ENCODE results near the gene B9D1. TPM values are rescaled to one million over a fixed set of nuclear protein-coding genes. Genes with fewer than 3 reads are reported as not detected.

B9D1 gene
- total RNA-seq, 2 experiments from 2014 or later = 1.1 to 2.6 TPM

DNA sequence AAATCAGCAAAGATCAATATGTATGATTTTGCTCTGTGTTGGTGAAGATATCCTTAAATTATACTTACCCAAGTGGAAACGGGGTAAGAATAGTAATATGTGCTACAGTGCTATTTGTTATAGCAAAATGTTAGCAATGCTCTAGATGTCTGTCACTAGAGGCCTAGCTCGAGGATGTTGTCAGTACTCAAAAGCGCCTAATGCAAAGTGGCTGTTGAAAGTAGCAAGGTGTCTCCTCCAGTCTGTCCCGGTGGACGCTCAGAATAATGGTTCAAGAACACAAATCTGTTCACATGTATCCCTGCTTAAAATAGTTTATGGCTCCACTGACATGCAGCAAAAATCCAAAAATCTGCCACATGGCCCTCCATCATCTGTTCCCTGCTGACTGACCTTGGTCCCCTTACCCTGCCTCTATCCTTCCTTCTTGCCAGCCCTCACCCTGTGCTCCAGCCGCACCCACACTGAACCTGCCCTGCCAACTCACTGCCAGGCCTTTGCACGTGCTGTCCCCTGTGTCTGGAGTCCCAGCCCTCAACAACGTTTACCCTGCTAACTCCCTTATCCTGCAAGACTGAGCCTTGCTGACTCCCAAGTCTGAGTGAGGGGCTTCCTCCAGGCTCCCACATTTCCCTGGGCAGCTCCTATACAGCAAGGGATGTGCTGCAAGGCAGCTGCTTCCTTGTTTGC, 38.9 kb upstream of the B9D1 start:
- CTCF ChIA-PET = interaction anchor here (1.3 to 1.7 kb wide), 3 partner anchors 38 to 46 kb away, joined by 4 to 7 read pairs (median 4); partner anchors contain the start of gene B9D1
- no peak for ATAC-seq
- Mint-ChIP-seq H3K4me1 (no peaks in the 10 kb centered on the region), H3K36me3 (no peaks in the 10 kb centered on the region), H3K27ac (no peak overlapping the region), H3K27me3 (peaks cover 4% of the 10 kb centered on the region), H3K9me3 (ENCODE audit: low read depth) (no peaks in the 10 kb centered on the region), H3K4me3 (no peak overlapping the region)
- DNase-seq = no peak

DNA sequence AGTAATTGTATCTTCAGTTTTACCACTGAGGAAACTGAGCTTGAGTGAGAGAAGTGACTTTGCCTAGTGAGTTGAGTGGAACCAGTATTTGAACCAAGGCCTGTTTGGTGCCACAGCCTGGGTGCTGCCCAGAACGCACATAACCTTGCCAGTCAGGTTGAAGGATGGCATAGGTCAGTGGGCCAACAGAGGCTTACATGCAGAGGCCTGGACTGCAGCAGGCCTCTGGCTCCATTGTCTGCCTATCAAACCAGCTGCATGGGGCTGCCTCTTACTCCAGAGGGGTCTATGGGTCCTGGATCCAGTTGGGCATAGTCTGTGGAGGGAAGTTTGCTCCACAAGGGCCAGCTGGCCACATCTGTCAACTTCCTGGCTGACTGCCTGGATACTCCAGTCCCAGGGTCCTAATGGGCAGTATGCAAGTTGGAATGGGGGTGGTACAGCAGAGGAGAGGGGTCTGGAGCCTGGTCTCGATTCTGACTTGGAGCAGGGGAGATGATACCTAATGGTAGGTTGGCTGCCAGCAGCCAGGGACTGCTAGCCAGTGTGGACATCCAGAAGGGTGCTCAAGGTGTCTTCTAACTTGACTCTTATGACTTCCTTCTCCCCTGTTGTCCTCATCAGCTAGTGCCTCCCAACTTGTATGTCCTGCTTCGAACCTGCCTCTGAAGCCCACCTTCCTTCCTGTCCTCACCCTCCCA, 37.4 kb upstream of the B9D1 start:
- DNase-seq = no peak
- no peaks in the 10 kb centered on the region for H3K4me1 Mint-ChIP-seq
- no peaks in the 10 kb centered on the region for H3K36me3 Mint-ChIP-seq
- peaks cover 12% of the 10 kb centered on the region for H3K27me3 Mint-ChIP-seq
- no peak overlapping the region for H3K27ac Mint-ChIP-seq
- H3K4me3 Mint-ChIP-seq = no peak overlapping the region
- CTCF ChIA-PET = interaction anchor here (1.2 to 1.3 kb wide), 2 partner anchors 37 to 144 kb away, joined by 4 read pairs; no protein-coding TSS in a partner anchor
- no peaks in the 10 kb centered on the region for H3K9me3 Mint-ChIP-seq (ENCODE audit: low read depth)
- no peak for ATAC-seq

DNA sequence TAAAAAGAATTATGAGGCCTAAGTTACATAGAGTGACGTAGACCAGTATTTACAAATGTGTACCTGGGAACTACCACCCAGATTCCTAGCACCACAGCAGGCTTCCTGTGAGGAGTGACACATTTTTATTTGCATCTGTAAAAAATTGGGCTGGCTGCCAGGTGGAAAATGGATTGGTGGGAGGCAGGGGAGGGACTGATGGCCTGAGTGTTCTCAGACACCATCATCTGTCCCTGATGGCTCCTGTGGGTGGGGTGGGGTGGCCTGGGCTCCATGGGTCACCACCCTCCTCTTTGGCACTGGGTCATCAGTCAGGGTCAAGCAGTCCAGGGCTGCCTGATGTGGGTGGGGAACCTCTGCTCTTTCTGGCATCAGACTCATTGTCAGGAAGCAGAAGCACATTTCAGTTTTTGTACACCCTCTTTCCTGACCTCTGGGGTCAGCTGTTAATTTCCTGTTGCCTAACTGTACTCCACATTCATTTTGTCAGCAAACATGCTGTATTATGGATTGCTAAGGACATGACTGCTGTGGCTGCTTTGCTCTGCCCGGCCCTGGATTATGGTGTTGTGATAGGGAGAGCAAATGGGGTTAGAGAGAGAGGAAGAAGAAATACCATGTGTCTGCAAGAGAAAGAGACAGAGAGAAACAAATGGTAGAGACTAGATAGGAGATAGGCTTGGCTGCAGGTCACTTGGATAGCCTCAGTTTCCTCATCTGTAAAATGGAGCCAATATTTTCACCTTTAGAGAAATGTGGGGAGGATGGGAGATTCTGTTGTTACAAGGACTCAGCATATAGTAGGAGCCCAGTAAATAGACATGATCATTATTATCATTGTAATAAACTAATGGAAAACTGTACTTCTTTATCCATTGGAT, 36.0 kb upstream of the B9D1 start:
- Mint-ChIP-seq H3K27me3 (peaks cover 19% of the 10 kb centered on the region), H3K27ac (no peak overlapping the region), H3K36me3 (no peaks in the 10 kb centered on the region), H3K9me3 (ENCODE audit: low read depth) (no peaks in the 10 kb centered on the region), H3K4me1 (no peaks in the 10 kb centered on the region), H3K4me3 (no peak overlapping the region)
- CTCF ChIA-PET = no interaction called here
- DNase-seq (no peak), ATAC-seq (no peak)

DNA sequence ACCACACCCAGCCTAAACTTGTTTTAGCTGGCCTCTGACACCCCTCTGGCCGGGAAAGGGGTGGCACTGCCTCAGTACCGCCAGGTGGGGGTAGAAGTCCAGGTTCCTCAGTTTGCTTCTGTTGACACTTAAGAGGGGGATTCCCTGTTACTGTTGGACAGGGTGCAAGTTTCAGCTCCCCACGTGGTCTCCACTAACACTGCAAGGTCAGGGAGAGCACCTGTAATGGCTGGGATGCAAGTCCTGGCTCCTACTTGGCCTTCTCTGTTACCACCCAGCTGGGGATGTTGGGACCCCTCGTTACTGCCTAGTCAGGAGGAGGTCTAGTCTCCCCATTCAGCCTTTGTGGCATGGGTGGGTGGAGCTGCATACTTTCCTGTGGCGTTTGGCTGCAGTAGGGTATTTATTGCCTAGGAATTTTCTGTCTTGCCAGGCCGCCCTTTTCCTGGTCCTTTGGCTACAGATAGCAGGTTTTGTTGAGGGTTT, 35.1 kb upstream of the B9D1 start:
- DNase-seq = no peak
- no peaks in the 10 kb centered on the region for H3K4me1 Mint-ChIP-seq
- H3K27ac Mint-ChIP-seq = no peak overlapping the region
- CTCF ChIA-PET = interaction anchor here (1.3 kb wide), 1 partner anchor 28 kb away, joined by 3 read pairs; no protein-coding TSS in a partner anchor
- H3K36me3 Mint-ChIP-seq = no peaks in the 10 kb centered on the region
- H3K4me3 Mint-ChIP-seq = no peak overlapping the region
- peaks cover 28% of the 10 kb centered on the region for H3K27me3 Mint-ChIP-seq
- ATAC-seq = no peak
- H3K9me3 Mint-ChIP-seq (ENCODE audit: low read depth) = no peaks in the 10 kb centered on the region

DNA sequence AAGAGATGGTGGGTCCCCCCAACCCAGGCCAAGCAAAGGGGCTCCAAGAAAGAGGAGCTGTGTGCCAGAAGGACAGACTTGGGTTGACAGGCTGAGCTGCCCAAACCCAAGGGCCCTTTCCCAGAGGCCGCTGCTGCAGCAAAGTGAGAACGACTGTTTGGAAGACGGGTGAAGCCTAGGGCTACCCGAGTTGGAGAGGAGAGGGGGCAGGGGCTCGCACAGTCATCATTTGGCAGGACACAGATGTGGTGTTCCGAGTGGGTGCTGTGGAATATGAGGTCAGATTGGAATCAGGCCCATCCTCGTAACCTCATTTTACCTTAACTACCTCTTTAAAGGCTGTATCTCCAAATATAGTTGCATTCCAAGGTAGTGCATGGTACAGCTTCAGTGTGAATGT, 29.8 kb upstream of the B9D1 start:
- H3K36me3 Mint-ChIP-seq = no peaks in the 10 kb centered on the region
- CTCF ChIA-PET = no interaction called here
- H3K4me3 Mint-ChIP-seq = no peak overlapping the region
- H3K27me3 Mint-ChIP-seq = peaks cover 31% of the 10 kb centered on the region
- no peaks in the 10 kb centered on the region for H3K4me1 Mint-ChIP-seq
- H3K27ac Mint-ChIP-seq = no peak overlapping the region
- DNase-seq = no peak
- no peak for ATAC-seq
- no peaks in the 10 kb centered on the region for H3K9me3 Mint-ChIP-seq (ENCODE audit: low read depth)

DNA sequence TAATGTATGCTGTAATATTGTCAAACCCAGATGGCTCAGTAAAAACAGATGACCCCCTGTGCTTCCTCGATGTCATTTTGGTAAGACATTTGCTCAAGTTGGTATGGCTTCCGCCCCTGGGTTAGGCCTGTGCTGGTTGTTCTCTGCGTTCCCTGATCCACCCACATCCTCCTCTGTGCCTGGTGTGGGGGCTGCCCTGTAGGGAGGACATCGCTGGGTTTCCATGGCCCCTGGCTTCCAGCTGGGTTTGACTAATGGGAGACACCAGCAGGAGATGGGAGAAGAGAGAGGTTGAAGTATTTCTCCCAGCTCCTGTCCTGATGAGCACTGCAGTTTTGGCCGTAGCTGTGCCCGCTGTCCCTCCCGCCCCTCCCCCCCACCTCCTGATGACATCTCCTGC, 28.9 kb upstream of the B9D1 start:
- DNase-seq (no peak), ATAC-seq (no peak)
- peaks cover 29% of the 10 kb centered on the region for H3K27me3 Mint-ChIP-seq
- no peaks in the 10 kb centered on the region for H3K9me3 Mint-ChIP-seq (ENCODE audit: low read depth)
- H3K36me3 Mint-ChIP-seq = no peaks in the 10 kb centered on the region
- H3K4me1 Mint-ChIP-seq = no peaks in the 10 kb centered on the region
- no peak overlapping the region for H3K27ac Mint-ChIP-seq
- H3K4me3 Mint-ChIP-seq = no peak overlapping the region
- CTCF ChIA-PET = no interaction called here

DNA sequence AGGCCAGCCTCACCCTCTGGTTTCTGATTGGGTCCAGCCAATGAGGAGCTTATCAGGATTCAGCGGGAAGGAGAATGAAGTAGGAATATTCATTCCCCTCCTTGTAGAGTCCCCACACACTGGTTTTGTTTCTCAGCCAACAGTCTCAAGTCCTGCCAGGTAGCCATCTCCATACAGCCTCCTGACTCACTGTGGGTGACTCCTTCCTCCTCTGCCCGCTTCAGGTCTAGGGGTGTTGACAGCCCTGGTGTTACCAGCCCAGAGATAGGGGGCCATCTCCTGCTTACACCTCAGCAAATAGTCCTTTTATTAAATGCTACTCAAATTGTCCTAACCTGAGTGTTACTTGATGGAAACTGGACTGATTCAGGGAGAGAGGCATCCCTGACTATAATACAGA, 28.4 kb upstream of the B9D1 start:
- Mint-ChIP-seq H3K36me3 (no peaks in the 10 kb centered on the region), H3K27ac (no peak overlapping the region), H3K27me3 (peaks cover 26% of the 10 kb centered on the region), H3K9me3 (ENCODE audit: low read depth) (no peaks in the 10 kb centered on the region), H3K4me3 (no peak overlapping the region), H3K4me1 (no peaks in the 10 kb centered on the region)
- DNase-seq (no peak), ATAC-seq (no peak)
- CTCF ChIA-PET = no interaction called here

DNA sequence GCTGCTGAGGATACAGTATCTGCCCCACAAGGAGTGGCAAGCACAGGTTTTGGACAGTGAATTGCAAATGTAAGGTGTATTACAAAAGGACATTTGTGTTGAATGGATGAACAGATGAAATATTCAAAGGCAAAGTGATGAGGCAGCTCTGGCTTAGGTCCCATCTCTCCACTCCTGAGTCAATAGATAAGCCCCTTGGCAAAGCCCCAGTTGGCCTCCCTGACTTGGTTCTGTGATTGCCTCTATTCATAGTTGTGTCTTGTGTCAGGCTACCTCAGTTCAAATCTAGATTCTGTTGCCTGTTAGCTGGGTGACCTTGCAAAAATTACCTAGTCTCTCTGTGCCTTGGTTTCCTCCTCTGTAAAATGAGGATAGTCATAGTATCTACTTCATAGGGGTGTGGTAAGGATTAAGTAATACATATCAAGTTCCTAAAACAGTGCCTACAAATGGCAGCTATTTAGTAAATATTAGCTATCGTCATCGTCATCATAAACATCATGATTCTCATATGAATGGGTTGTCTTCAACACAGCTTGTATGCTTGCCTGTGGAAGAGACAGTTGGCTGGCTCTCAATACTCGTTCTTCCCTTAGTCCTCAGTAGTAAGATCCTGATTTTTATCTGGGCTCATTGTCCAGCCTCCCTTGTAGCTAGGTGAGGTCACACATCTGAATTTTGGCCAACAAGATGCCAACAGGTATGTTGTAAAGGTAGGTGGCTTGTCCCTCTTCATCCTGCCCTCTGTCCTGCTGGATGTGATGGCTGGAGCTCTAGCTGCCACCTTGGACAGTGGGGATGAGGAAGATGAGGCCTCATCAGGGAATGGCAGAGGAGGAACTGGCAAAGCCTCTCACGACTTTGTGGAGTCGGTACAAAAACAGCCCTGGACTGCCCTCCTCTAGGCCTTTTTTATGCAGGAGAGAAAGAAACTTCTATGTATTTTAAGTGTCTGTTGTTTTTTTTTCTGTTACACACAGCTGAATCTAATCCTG, 26.6 kb upstream of the B9D1 start:
- Mint-ChIP-seq H3K4me3 (no peak overlapping the region), H3K36me3 (no peaks in the 10 kb centered on the region), H3K27me3 (peaks cover 15% of the 10 kb centered on the region), H3K27ac (no peak overlapping the region), H3K4me1 (no peaks in the 10 kb centered on the region), H3K9me3 (ENCODE audit: low read depth) (no peaks in the 10 kb centered on the region)
- ATAC-seq = no peak
- CTCF ChIA-PET = interaction anchor here (0.6 to 1.9 kb wide), 4 partner anchors 26 to 378 kb away, joined by 3 to 5 read pairs (median 5); partner anchors contain the start of gene B9D1
- DNase-seq = no peak

DNA sequence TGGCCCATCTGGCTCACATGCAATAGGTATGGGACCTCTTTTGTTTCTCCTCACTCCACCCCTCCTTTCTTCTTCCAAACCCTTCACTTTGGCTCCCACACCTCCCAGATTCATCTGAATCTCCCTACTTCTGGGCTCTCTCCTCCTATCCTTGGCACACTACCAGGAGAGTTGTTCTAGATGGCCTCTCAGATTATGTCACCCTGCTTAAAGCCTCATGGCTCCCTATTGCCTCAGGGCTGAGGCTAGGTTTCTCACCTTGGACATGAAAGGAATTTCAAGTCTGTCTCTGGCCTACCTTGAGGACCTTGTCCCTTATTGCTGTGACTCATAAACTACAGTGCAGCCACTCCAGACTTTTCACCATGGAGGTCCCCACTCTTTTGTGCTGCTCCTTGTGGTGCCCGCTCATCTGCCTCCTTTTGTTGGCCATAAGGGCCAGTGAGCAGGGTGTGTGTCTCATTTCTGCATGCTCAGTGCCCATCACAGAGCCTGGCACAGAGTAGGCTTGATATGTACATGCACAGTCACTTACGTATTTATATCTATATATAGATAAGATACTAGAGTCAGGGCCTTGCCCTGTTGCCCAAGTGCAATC, 25.5 kb upstream of the B9D1 start:
- peaks cover 1% of the 10 kb centered on the region for H3K36me3 Mint-ChIP-seq
- no peaks in the 10 kb centered on the region for H3K9me3 Mint-ChIP-seq (ENCODE audit: low read depth)
- H3K27ac Mint-ChIP-seq = no peak overlapping the region
- H3K4me1 Mint-ChIP-seq = no peaks in the 10 kb centered on the region
- ATAC-seq = no peak
- CTCF ChIA-PET = no interaction called here
- no peak overlapping the region for H3K4me3 Mint-ChIP-seq
- DNase-seq = no peak
- H3K27me3 Mint-ChIP-seq = peaks cover 7% of the 10 kb centered on the region

DNA sequence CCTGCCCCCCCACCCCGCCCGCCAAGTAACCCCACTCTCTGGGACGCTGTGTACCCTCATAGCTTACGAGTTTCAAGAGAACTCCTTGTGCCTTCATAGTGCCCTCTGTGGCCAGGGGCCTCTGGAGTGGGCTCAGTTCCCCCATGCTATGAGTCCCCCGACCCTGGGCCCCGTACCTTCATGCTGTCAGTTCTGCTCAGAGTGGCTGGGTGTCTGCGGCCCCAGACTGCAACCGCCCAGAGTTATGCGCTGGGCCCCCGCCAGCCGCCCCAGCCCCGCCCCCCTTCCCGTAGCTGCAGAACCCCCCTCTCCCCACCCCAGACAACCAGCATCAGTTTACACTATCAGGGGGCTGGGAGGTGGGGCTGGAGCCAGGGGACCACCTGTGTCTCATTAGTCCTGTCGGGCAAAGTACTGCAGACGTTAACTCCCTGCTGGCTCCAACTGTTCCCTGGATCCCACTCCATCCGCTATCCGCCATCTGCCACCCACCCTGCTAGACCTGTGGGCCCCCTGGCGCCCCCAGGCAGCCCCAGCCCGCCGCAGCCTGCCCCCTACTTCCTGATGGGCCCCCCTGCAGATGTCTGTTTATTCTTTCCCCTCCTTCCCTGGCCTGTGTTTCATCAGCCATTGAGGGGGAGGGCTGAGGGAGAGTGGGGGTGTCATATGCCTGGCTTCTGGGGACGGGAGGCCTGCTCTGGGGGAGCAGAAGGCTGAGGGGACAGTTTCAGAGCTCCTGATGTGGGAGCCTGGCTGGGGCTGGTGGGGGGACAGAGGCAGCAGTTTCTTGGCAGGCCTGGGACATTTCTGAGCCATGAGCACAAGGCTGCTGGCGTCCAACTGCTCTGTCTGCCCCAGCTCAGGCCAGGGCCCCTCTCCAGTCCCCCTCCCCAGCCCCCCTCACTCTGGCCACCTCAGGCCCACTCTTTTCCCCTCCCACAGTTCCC, 24.7 kb upstream of the B9D1 start, which contains the start of gene MFAP4:
Gene MFAP4, minus strand, starts transcription at position 217 of the 947 bp plus-strand sequence. Its CDS starts 35 bp downstream, at position 182.
- Mint-ChIP-seq H3K4me1 (no peaks in the 10 kb centered on the region), H3K4me3 (no peak within 1 kb of the TSS), H3K36me3 (peaks cover 4% of the 10 kb centered on the region), H3K9me3 (ENCODE audit: low read depth) (no peaks in the 10 kb centered on the region), H3K27me3 (peaks cover 2% of the 10 kb centered on the region), H3K27ac (no peak within 1 kb of the TSS)
- CTCF ChIA-PET = interaction anchor here (1.6 kb wide), 1 partner anchor 24 kb away, joined by 3 read pairs; the partner anchor contains the start of gene B9D1
- ATAC-seq = no peak
- no peak for DNase-seq
